Ishikawa (cell line): ENCODE data around the gene HMOX1.

Experiments used
- CEBPB ChIP-seq: IDR thresholded peaks from 2 replicates; pipeline ENCODE4 v1.6.1; 2012
- CREB1 ChIP-seq: IDR thresholded peaks from 2 replicates; pipeline ENCODE4 v1.6.1; 2012; ENCODE audit warnings: low read depth
- EGR1 ChIP-seq: IDR thresholded peaks from 2 replicates; pipeline ENCODE4 v1.6.1; 2012
- EP300 ChIP-seq: IDR thresholded peaks from 2 replicates; pipeline ENCODE4 v1.6.1; 2012; ENCODE audit warnings: borderline replicate concordance
- FOXM1 ChIP-seq: IDR thresholded peaks from 2 replicates; pipeline ENCODE4 v1.6.1; 2012; ENCODE audit warnings: low read depth, borderline replicate concordance
- NFIC ChIP-seq: IDR thresholded peaks from 2 replicates; pipeline ENCODE4 v1.6.1; 2012
- RAD21 ChIP-seq: IDR thresholded peaks from 2 replicates; pipeline ENCODE4 v1.6.1; 2012; ENCODE audit warnings: low read depth
- REST ChIP-seq: IDR thresholded peaks from 2 replicates; pipeline ENCODE4 v1.6.1; 2012; ENCODE audit warnings: low read depth, mild to moderate bottlenecking
- TAF1 ChIP-seq: IDR thresholded peaks from 2 replicates; pipeline ENCODE4 v1.6.1; 2012; ENCODE audit warnings: low read depth, mild to moderate bottlenecking
- TCF12 ChIP-seq: IDR thresholded peaks from 2 replicates; pipeline ENCODE4 v1.6.1; 2012; ENCODE audit warnings: low read depth
- TEAD4 ChIP-seq: IDR thresholded peaks from 2 replicates; pipeline ENCODE4 v1.6.1; 2012
- USF1 ChIP-seq: IDR thresholded peaks from 2 replicates; pipeline ENCODE4 v1.6.1; 2012
- YY1 ChIP-seq: IDR thresholded peaks from 2 replicates; pipeline ENCODE4 v1.6.1; 2012; ENCODE audit warnings: low read depth
- ZBTB7A ChIP-seq: IDR thresholded peaks from 2 replicates; pipeline ENCODE4 v1.6.1; 2012; ENCODE audit warnings: low read depth
- TF ChIP-seq, protein P1 (sequence below): IDR thresholded peaks from 2 replicates; pipeline ENCODE4 v1.6.1; 2012

HMOX1 gene

DNA sequence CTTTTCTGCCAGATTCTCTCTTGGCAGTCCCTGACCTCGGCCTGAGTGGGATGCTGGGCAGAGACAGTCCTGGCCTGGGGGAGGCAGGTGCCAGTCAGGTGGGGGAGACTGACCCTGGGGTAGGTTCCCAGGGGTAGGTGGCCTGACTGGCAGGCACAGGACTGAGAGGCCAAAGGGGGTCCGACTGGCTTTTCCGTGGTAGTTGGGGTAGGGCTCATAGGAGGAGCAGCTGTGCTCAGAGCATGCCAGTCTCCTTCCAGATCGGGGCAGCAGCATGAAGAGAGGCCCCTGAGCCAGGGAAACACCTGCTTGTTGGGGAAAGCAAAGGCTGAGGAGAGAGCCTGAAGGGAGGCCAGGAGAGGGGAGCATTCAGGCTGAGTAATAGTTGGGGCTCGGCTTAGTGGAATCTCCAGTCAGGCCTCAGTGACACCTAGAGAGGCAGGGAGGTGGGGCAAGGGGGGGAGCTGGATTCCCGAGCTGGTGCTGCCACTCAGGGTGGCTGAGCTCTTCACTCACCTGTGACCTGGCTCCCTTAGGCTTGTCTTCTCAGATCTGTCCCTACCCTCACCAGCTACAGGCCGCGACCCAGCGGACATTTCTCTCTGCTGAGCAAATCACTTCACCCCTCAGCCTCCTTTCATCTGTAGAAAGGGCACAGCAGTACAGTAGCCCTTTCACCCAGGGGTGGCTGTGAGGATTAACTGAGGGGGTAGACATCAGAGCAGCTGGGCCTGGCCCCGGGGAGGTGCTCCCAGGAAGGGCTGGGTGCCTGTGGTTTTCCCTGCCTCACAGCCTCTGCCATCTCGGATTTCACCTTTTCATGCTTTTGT is 45.3 kb downstream of the HMOX1 start:
- TF ChIP-seq TCF12 (0 out of 2 replicates have a peak, but pooled peaks have one; percentile 22), CREB1 (no peak), USF1 (no peak), TEAD4 (peak; percentile 51), EGR1 (peak; percentile 2; the same call in 1 of the 2 replicates)

DNA sequence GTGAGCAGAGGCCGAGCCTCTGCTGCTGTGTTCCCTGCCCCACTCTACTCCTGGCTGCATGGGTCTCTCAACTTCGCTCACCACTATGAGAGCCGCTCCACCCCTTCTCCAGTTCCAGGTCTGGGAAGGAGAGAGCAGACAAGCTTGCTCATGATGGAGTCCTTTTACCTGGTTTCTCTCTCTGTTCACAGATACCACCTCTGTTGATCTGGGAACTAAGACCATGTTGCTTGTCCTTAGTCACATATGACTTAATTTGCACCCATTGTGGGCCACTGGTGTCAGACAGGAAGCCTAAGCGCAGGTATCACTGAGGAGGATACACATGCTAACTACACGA is 45.9 kb downstream of the HMOX1 start:
- no peak for TF ChIP-seq YY1
- TF ChIP-seq, protein P1, sequence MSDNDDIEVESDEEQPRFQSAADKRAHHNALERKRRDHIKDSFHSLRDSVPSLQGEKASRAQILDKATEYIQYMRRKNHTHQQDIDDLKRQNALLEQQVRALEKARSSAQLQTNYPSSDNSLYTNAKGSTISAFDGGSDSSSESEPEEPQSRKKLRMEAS = 0 out of 2 replicates have a peak, but pooled peaks have one; percentile 17
- no peak for TF ChIP-seq CEBPB
- no peak for TF ChIP-seq ZBTB7A
- TF ChIP-seq EP300 = peak; percentile 28; the same call in 1 of the 2 replicates
- no peak for TF ChIP-seq EGR1
- no peak for TF ChIP-seq CREB1

DNA sequence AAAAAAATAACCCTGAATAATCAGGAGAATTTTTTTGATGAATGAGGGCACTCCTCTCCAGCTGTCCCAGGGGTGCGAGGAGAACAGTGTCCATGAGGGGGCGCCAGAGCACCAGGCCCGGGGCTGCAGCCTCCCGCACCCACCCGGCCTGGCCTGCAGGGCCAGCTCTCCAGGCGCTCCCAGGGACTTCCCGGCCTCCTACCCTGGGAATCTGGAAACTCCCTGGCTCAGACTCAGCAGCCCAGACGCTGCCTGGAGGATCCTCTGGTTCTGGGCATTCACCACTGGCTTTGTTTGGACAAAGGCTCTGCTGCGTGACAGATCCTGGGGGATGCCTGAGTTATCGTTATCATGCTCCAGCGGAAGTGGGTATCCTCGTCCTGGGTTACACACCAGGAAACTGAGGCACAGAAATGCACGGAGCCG is 50.0 kb downstream of the HMOX1 start:
- TF ChIP-seq USF1 (no peak), RAD21 (peak; percentile 92)
- TF ChIP-seq, protein P1 = no peak

DNA sequence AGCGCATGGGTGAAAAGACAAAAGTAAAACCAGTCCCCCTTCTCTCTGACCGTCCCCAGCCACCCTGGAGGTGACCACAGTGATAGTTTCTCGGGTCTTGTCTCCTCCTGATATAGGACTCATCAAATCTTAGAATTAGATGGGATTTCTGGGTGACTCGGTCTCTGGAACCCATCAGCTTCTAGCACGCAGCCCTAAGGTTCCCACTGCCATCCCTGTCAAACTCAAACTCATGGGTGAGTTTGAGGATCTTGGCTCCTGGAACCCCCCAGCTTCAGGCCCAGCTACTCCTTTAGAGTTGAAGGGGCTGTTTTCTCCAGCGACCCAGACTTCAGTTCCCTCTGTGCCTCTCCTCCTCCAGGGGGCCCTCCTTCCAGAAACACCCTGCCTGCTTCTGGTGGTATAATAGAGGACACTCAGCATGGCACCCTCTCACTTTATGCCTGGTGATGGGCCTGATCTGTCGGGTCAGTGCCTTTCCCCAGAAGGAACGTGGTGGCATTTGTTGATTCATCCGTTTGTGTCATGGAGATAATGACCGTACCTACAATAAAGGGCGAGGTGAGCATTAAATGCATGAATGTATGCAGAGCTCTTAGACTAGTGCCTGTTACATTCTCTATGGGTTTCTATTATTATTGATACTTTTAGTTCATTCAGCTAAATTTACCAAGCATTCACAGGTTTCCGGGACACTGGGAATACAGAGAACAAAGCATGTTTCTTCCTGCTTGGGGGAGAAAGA is 50.8 kb downstream of the HMOX1 start:
- TF ChIP-seq FOXM1 (no peak), ZBTB7A (no peak), YY1 (no peak), EGR1 (no peak), TAF1 (no peak), CEBPB (no peak), CREB1 (no peak), RAD21 (no peak), REST (no peak), TCF12 (no peak), USF1 (no peak), NFIC (no peak), EP300 (no peak), TEAD4 (no peak)
- TF ChIP-seq, protein P1 = no peak

DNA sequence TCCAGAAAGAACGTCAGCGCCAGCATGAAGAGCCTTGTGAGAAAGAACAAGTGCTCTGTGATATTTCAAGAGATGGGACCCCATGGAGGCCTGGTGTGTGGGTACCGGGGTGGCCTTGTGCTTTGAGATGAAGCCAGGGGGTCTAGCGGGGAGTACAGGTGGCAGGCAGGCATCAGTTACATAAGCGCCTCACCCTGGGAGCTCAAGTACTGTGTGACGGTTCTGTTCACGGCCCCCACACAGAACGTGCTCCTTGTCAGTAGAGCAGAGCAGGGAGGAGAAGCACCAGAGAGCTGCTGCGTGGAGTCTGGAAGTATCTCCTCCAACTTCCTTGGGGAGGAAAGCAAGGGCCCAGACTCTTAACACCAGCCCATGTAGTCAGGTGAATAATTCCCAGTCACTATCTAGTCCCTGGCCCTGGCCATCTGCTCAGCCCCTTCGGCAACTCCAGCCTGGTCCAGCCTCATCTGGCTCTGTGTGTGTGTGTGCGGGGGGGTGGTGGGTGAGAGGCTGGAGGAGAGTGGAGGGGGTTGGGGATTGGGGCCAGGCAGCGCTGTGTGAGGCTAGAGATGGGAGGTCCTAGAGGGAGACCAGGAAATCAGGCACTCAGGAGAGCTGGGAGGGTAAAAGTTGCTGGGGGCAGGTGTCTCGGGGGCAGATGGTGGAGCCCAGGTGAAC is 51.5 kb downstream of the HMOX1 start:
- TF ChIP-seq TEAD4 = no peak
- TF ChIP-seq TCF12 = no peak
- no peak for TF ChIP-seq CREB1
- no peak for TF ChIP-seq YY1
- no peak for TF ChIP-seq ZBTB7A
- no peak for TF ChIP-seq EP300
- no peak for TF ChIP-seq NFIC
- TF ChIP-seq REST = no peak
- TF ChIP-seq, protein P1 = no peak
- TF ChIP-seq TAF1 = no peak
- no peak for TF ChIP-seq EGR1
- TF ChIP-seq CEBPB = no peak
- no peak for TF ChIP-seq RAD21
- no peak for TF ChIP-seq FOXM1
- no peak for TF ChIP-seq USF1
